A549 (cell line): Measurements from ENCODE around the gene TENT5C. TPM values are rescaled to one million over a fixed set of nuclear protein-coding genes. Genes with fewer than 3 reads are reported as not detected.

Source experiments
- ATAC-seq, 2 experiments: fragments of 200-7000 bp in 1 of 2; fragments of >200 bp in 1 of 2; cut with Nextera tagmentation in 1 of 2; cut with Tn5 transposase in 1 of 2; 3 replicates each; pipeline versions ENCODE4 v1.8.0 to v1.9.1; 2018 to 2020; ENCODE audit warnings: mild to moderate bottlenecking in 1 of 2, moderate library complexity in 1 of 2
- CTCF ChIA-PET: fragments of 300-600 bp; sonication (Branson Sonifier 250); formaldehyde crosslinking; extraction: SDS; loops from one replicate; lab custom pipeline; 2021; ENCODE audit warnings: antibody characterized with exemption, inconsistent platforms; lab: Yijun Ruan, JAX
- POLR2A ChIA-PET: fragments of 350-600 bp; formaldehyde crosslinking; extraction: SDS; loops from one replicate; lab custom pipeline; 2021; ENCODE audit warnings: antibody characterized with exemption, inconsistent platforms; lab: Yijun Ruan, JAX
- DNase-seq, 2 experiments: peaks; one replicate each; pipeline versions ENCODE4 v3.0.0 to v3.0.0-alpha.2; 2011 to 2016; ENCODE audit warnings: low read depth in 1 of 2, low spot score in 1 of 2
- FAIRE-seq: peaks from 2 replicates; lab custom pipeline; 2011; peaks lifted over from hg19 to GRCh38; lab: Jason Lieb, UNC
- H3K27ac ChIP-seq, 2 experiments: fragments of >200 bp; sonication (Bioruptor Twin); formaldehyde crosslinking; 3 replicates each; pipeline ENCODE4 v1.5.1; 2016 to 2017
- H3K4me1 ChIP-seq: fragments of >200 bp; sonication (Bioruptor Twin); formaldehyde crosslinking; 3 replicates; pipeline ENCODE4 v1.6.1; 2016
- H3K4me2 ChIP-seq: fragments of >200 bp; sonication (Bioruptor Twin); formaldehyde crosslinking; 3 replicates; pipeline ENCODE4 v1.6.1; 2016
- H3K4me3 ChIP-seq: fragments of >200 bp; sonication (Bioruptor Twin); formaldehyde crosslinking; 3 replicates; pipeline ENCODE4 v1.5.1; 2016
- H3K9me3 ChIP-seq: fragments of >200 bp; sonication (Bioruptor Twin); formaldehyde crosslinking; 3 replicates; pipeline ENCODE4 v1.6.1; 2016
- BCL3 ChIP-seq: fragments of >200 bp; sonication (Bioruptor Twin); formaldehyde crosslinking; IDR thresholded peaks from 3 replicates; pipeline ENCODE4 v1.6.1; 2016
- CBX2 ChIP-seq: fragments of 200-600 bp; sonication (generic); IDR thresholded peaks from 2 replicates; pipeline ENCODE4 v1.6.1; 2016; ENCODE audit warnings: low read depth, mild to moderate bottlenecking, borderline replicate concordance
- CEBPB ChIP-seq, 2 experiments: fragments of >200 bp in 1 of 2; sonication (Bioruptor Twin) in 1 of 2; formaldehyde crosslinking in 1 of 2; IDR thresholded peaks; 2 replicates each; pipeline ENCODE4 v1.6.1; 2012 to 2016
- EHMT2 ChIP-seq: fragments of 200-600 bp; sonication (generic); IDR thresholded peaks from 2 replicates; pipeline ENCODE4 v1.6.1; 2016; ENCODE audit warnings: antibody characterized with exemption, low read depth, mild to moderate bottlenecking, moderate library complexity
- ELK1 ChIP-seq: fragments of 150-350 bp; IDR thresholded peaks from 2 replicates; pipeline ENCODE4 v1.6.1; 2014; ENCODE audit warnings: low read depth, mild to moderate bottlenecking, low read length
- ESRRA ChIP-seq: fragments of 150-350 bp; IDR thresholded peaks from 2 replicates; pipeline ENCODE4 v1.6.1; 2014; ENCODE audit warnings: mild to moderate bottlenecking, low read length, borderline replicate concordance
- HMGXB4 ChIP-seq: fragments of 250-450 bp; sonication (Bioruptor Pico); IDR thresholded peaks from 2 replicates; pipeline ENCODE4 v1.5.0; 2021; ENCODE audit warnings: mild to moderate bottlenecking, moderate library complexity, borderline replicate concordance
- HOXB13 ChIP-seq: fragments of 250-450 bp; sonication (Bioruptor Pico); IDR thresholded peaks from 2 replicates; pipeline ENCODE4 v1.5.0; 2020; ENCODE audit warnings: low read depth, mild to moderate bottlenecking, moderate library complexity
- JUN ChIP-seq, 2 experiments: fragments of >200 bp; sonication (Bioruptor Twin); formaldehyde crosslinking; IDR thresholded peaks; 2 replicates in 1 of 2; 3 replicates in 1 of 2; pipeline ENCODE4 v1.6.1; 2016 to 2017
- KDM5A ChIP-seq: fragments of 200-600 bp; sonication (generic); IDR thresholded peaks from 2 replicates; pipeline ENCODE4 v1.6.1; 2016; ENCODE audit warnings: antibody characterized with exemption, mild to moderate bottlenecking
- MAFK ChIP-seq: fragments of 450-650 bp; IDR thresholded peaks from 2 replicates; pipeline ENCODE4 v1.6.1; 2014; ENCODE audit not compliant: partially characterized antibody
- NPAS2 ChIP-seq: fragments of 250-450 bp; sonication (Bioruptor Pico); IDR thresholded peaks from 2 replicates; pipeline ENCODE4 v1.8.0; 2022; ENCODE audit warnings: mild to moderate bottlenecking, moderate library complexity, borderline replicate concordance
- NR3C1 ChIP-seq: fragments of >200 bp; sonication (Bioruptor Twin); formaldehyde crosslinking; IDR thresholded peaks from 3 replicates; pipeline ENCODE4 v1.6.1; 2017
- PHF8 ChIP-seq: fragments of 200-600 bp; sonication (generic); IDR thresholded peaks from 2 replicates; pipeline ENCODE4 v1.6.1; 2016; ENCODE audit warnings: low read depth, mild to moderate bottlenecking, antibody characterized with exemption, moderate library complexity, borderline replicate concordance
- RARB ChIP-seq: fragments of 250-450 bp; sonication (Bioruptor Pico); IDR thresholded peaks from 2 replicates; pipeline ENCODE4 v1.8.0; 2021; ENCODE audit warnings: mild to moderate bottlenecking, moderate library complexity
- RCOR1 ChIP-seq: fragments of 150-350 bp; IDR thresholded peaks from 2 replicates; pipeline ENCODE4 v1.6.1; 2014; ENCODE audit warnings: antibody characterized with exemption, low read length, low read depth
- RFX5 ChIP-seq: fragments of 450-650 bp; IDR thresholded peaks from 2 replicates; pipeline ENCODE4 v1.7.1; 2014; ENCODE audit warnings: antibody characterized with exemption, mild to moderate bottlenecking, moderate library complexity
- RNF2 ChIP-seq: fragments of 200-600 bp; sonication (generic); IDR thresholded peaks from 2 replicates; pipeline ENCODE4 v1.6.1; 2016; ENCODE audit warnings: low read depth, mild to moderate bottlenecking, antibody characterized with exemption, moderate library complexity, borderline replicate concordance
- TFCP2L1 ChIP-seq: fragments of 250-450 bp; sonication (Bioruptor Pico); IDR thresholded peaks from 2 replicates; pipeline ENCODE4 v1.5.0; 2021; ENCODE audit warnings: mild to moderate bottlenecking
- USF2 ChIP-seq: fragments of 450-650 bp; IDR thresholded peaks from 2 replicates; pipeline ENCODE4 v1.6.1; 2014; ENCODE audit warnings: antibody characterized with exemption
- ZC3H11A ChIP-seq: fragments of 450-650 bp; IDR thresholded peaks from 2 replicates; pipeline ENCODE4 v1.6.1; 2014; ENCODE audit warnings: antibody characterized with exemption, mild to moderate bottlenecking
- ZFP36 ChIP-seq: fragments of 450-650 bp; IDR thresholded peaks from 2 replicates; pipeline ENCODE4 v1.6.1; 2014; ENCODE audit warnings: borderline replicate concordance; ENCODE audit not compliant: partially characterized antibody
- ZNF302 ChIP-seq: fragments of 250-450 bp; sonication (Bioruptor Pico); IDR thresholded peaks from 2 replicates; pipeline ENCODE4 v1.9.0; 2021; ENCODE audit warnings: inconsistent platforms, mild to moderate bottlenecking, moderate library complexity
- WGBS: methylation state at CpG from one replicate; pipeline ENCODE4 v1.1.6; 2017; ENCODE audit errors: missing lambda C conversion rate; 5-methylcytosine and 5-hydroxymethylcytosine counted together
- polyA plus RNA-seq, 4 experiments: library from polyadenylated mRNA; depleted of rRNA in 3 of 4; stranded (reverse); fragments of >200 nt; fragmentation: RNase III in 1 of 4; extraction: RNeasy Plus Mini Kit Qiagen cat#74134 plus additional on column Dnase treatment in 1 of 4; gene quantifications; 2 replicates in 3 of 4; 3 replicates in 1 of 4; pipeline ENCODE4 v1.2.3, GENCODE V29; 2011 to 2017

Gene TENT5C
- polyA plus RNA-seq, 2 of the 4 experiments (the other 2 are of a cell fraction): 0.14 to 0.17 TPM

- Histone ChIP-seq H3K4me1 (no peaks in the 10 kb centered on the region), H3K27ac (no peak overlapping the region), H3K4me3 (no peak overlapping the region), H3K9me3 (no peaks in the 10 kb centered on the region), H3K4me2 (no peak overlapping the region)
- FAIRE-seq (no peak), DNase-seq (no peak), ATAC-seq (no peak)
- TF ChIP-seq ZNF302 (CRISPR knock-in tag): no peak
- no peak for TF ChIP-seq RARB (CRISPR knock-in tag)
- TF ChIP-seq HMGXB4 (CRISPR knock-in tag): no peak
- no peak for TF ChIP-seq ZFP36
- TF ChIP-seq NR3C1: no peak
- no peak for TF ChIP-seq TFCP2L1 (CRISPR knock-in tag)
- TF ChIP-seq EHMT2: no peak
- no peak for TF ChIP-seq MAFK
- TF ChIP-seq ESRRA: no peak
- TF ChIP-seq BCL3: no peak
- TF ChIP-seq NPAS2 (CRISPR knock-in tag): no peak
- no peak for TF ChIP-seq CBX2
- ChIA-PET CTCF (interaction anchor here (1.5 to 2.8 kb wide), 4 partner anchors 12 to 174 kb away, joined by 4 to 13 read pairs (median 6); no protein-coding TSS in a partner anchor), POLR2A (no interaction called here)
- 49% methylated on average over 2 of the region's 2 CpGs for WGBS
Measured at GRCh38 chr1:117580882-117581281, 25.0 kb upstream of the TENT5C start.

GRCh38 chr1:117581391-117581943 lies 24.4 kb upstream of the TENT5C start:
- ChIA-PET POLR2A (no interaction called here), CTCF (interaction anchor here (1.5 to 2.8 kb wide), 4 partner anchors 13 to 173 kb away, joined by 4 to 13 read pairs (median 6); no protein-coding TSS in a partner anchor)
- Histone ChIP-seq H3K4me2 (no peak overlapping the region), H3K9me3 (no peaks in the 10 kb centered on the region), H3K4me1 (no peaks in the 10 kb centered on the region), H3K27ac (no peak overlapping the region), H3K4me3 (no peak overlapping the region)
- ATAC-seq: no peak
- 67% methylated on average over 7 of the region's 10 CpGs for WGBS
- FAIRE-seq: no peak
- TF ChIP-seq RNF2 (no peak), NPAS2 (CRISPR knock-in tag) (no peak)
- no peak for DNase-seq

- Histone ChIP-seq H3K4me3 (no peak overlapping the region), H3K9me3 (no peaks in the 10 kb centered on the region), H3K4me1 (no peaks in the 10 kb centered on the region), H3K27ac (no peak overlapping the region), H3K4me2 (no peak overlapping the region)
- no peak for DNase-seq
- CTCF ChIA-PET: interaction anchor here (0.7 to 2.8 kb wide), 5 partner anchors 10 to 176 kb away, joined by 3 to 13 read pairs (median 4); no protein-coding TSS in a partner anchor
- ATAC-seq: no peak
- TF ChIP-seq CEBPB (IDR thresholded peaks at IDR 0.05): no peak
- TF ChIP-seq NR3C1: no peak
- TF ChIP-seq ZFP36: no peak
- no peak for TF ChIP-seq MAFK
- no peak for TF ChIP-seq HOXB13 (CRISPR knock-in tag)
- no peak for TF ChIP-seq USF2
- no peak for TF ChIP-seq RFX5
- TF ChIP-seq CBX2: no peak
- no peak for TF ChIP-seq ELK1
- no peak for TF ChIP-seq PHF8
- TF ChIP-seq KDM5A: no peak
- TF ChIP-seq ZC3H11A: no peak
- no peak for TF ChIP-seq JUN (IDR thresholded peaks at IDR 0.05)
- no peak for TF ChIP-seq RCOR1
- TF ChIP-seq ESRRA: no peak
- 80% methylated on average over 3 of the region's 3 CpGs for WGBS
- POLR2A ChIA-PET: no interaction called here
- FAIRE-seq: no peak
Measured at GRCh38 chr1:117582451-117582850, 23.4 kb upstream of the TENT5C start.
